GM08714 (cell line): ENCODE data around the gene ABCA4.

Experiments
- H3K4me3 ChIP-seq: fragments of 200-500 bp; sonication (Bioruptor generic); 2 replicates; pipeline ENCODE4 v1.5.1; 2014; ENCODE audit warnings: mild to moderate bottlenecking, low read length, inconsistent platforms
- ZNF274 ChIP-seq: IDR thresholded peaks from 2 replicates; pipeline ENCODE4 v1.6.1; 2012; ENCODE audit warnings: mild to moderate bottlenecking, low read depth, low read length

Gene ABCA4

DNA sequence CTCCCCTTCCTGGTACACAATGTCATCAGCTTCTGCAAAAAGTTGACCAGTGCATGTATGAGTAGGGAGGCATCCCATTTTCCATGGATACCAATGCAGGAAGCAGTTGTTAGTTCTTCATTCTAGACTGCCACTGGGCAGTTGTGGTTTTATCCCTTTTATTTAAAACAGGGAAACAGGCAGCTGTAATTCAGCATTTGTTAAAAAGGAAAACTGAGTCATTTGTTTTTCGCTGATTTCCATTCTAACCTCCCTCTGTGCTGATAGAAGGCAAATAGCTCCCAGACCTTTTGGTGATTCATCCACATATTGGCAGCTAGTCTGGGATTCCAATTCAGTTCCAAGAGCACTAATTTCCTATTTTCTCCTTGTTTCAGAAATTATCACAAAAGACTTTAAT lies 21.1 kb upstream of the ABCA4 start:
- no peak for TF ChIP-seq ZNF274
- no peak overlapping the region for H3K4me3 ChIP-seq

DNA sequence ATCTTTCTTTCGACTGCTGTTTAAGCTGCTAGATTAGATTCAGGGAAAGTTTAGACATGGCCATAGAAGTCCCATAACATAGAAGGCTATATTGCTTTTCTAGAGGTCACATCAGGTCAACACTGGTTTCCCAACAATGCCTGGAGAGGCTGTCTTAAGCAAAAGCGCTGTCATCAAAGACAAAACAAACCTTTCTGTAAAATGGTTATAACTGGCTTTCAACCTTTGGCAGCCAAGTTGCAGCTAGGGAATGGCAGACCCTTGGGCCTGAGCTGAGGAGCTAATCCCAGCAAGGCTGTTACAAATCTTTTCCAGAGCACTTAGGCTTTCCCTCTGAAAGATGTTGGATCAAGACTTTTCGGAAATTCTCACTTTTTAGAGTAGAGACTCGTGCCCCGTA lies 11.2 kb upstream of the ABCA4 start:
- TF ChIP-seq ZNF274, result no peak
- no peak overlapping the region for H3K4me3 ChIP-seq

GRCh38 chr1:94130851-94131595 lies 10.1 kb upstream of the ABCA4 start:
- TF ChIP-seq ZNF274, result no peak
- no peak overlapping the region for H3K4me3 ChIP-seq

- no peak for TF ChIP-seq ZNF274
- H3K4me3 ChIP-seq, result no peak overlapping the region
These were observed 5.7 kb upstream of the ABCA4 start for GRCh38 chr1:94126651-94127050.

- TF ChIP-seq ZNF274, result no peak
- no peak overlapping the region for H3K4me3 ChIP-seq
These were observed 4.9 kb upstream of the ABCA4 start for GRCh38 chr1:94125551-94126514.

DNA sequence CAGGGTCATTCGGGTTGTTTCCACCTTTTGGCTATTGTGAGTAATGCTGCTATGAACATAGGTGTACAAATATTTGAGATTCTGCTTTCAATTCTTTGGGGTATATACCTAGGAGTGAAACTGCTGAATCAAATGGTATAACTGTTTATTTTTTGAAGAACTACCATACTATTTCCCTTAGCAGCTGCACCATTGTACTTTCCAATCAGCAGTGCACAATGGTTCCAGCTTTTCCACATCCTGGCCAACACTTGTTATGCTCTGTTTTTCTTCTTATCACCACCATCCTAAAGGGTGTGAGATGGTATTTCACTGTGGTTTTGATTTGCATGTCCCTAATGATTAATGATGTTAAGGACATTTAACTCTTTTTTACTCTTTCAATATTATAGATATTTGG lies 3.6 kb upstream of the ABCA4 start:
- no peak for TF ChIP-seq ZNF274
- no peak overlapping the region for H3K4me3 ChIP-seq

DNA sequence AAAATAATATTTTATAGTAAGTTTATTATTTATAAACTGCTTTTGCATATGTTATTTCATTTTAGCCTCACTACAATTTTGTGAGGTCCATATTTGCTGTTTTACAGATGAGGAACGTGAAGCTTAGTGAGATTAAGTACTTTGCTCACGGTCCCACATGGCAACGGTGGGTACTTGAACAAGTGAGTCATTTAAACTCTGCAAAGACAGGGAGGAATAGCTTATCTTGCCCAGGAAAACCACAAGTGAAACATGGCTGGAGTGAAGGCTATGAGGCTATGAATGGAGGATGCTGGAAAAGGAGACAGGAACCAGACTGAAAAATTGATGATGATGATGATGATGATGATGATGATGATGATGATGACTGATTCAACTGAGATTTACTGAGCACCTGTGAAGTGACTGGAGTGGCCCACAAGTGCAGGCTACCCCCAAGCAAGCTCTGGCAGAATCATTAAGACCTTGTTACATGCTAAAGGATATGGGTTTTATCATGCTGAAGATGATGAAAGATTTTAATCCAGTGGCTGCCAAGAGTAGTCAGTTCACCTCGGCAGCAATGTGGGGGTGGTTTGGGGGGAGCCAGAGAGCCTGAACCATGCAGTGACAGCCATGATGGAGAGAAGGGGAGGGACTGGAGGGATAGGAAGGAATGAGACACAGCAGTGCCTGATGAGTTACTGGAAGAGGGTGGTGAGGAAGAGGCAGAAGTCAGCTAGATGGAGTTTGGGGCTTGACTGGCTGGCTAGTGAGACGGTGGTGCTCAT lies 1.4 kb upstream of the ABCA4 start:
- no peak overlapping the region for H3K4me3 ChIP-seq
- no peak for TF ChIP-seq ZNF274

GRCh38 chr1:94121411-94121821 lies 468 bp upstream of the ABCA4 start:
- no peak for TF ChIP-seq ZNF274
- no peak overlapping the region for H3K4me3 ChIP-seq

- no peak overlapping the region for H3K4me3 ChIP-seq
- no peak for TF ChIP-seq ZNF274
These were observed 412 bp downstream of the ABCA4 start for GRCh38 chr1:94120570-94120901.

DNA sequence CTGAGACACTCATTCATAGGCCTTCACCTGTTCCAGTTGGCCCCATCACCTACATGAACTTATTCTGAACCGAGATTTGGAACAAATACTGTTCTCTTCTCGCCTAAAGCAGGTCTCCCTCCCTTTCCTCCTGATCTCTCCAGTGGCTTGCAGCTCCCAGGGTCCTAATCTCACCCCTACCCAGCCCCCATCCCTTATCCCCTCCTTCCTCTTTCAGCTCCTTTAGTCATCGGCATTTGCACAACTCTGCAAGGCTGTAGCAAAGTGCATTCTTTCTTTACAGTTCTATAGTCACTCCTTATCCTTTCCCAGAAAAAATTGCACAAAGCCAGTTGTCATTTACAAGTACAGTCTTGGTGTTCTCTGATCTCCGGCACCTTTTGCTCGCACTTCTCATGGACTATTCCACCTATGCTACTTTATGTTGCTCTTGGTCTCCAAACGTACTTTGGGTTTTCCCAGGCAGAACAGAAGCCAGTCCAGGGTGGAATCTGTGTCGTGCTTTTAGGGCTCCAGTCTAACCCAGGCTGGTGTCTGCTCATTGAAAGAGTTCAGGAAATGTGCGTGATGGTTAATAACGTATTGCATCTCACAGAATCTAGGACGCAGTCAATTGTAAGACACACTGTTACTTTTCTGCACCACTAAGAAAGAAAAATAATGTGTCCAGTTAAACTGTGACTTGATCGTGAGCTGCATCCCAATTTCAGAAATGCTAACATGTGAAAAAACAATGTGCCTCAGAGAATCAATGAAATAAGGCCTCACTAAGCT lies 965 bp downstream of the ABCA4 start:
- H3K4me3 ChIP-seq, result no peak overlapping the region
- no peak for TF ChIP-seq ZNF274

GRCh38 chr1:94119306-94119705 lies 1.6 kb downstream of the ABCA4 start:
- no peak overlapping the region for H3K4me3 ChIP-seq
- no peak for TF ChIP-seq ZNF274

GRCh38 chr1:94118471-94118870 lies 2.5 kb downstream of the ABCA4 start:
- no peak overlapping the region for H3K4me3 ChIP-seq
- TF ChIP-seq ZNF274, result no peak

DNA sequence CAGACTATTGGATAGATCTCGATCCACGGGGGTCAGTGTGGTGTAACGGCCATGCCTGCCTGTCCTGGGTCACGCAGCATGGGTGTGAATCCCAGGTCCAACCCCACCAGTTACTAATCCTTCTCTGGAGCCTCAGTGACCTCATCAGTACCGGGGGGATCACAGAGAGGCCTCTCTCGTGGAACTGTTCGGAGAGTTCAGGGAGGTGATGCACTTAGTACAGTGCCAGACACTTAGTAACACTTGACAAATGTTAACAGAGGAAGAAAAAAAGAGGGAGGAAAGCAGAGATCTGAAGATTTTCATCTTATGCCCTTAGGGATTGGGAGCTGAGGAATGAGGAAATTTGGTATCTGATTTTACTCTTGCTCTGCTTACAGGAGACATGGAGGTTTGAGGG lies 2.9 kb downstream of the ABCA4 start:
- no peak overlapping the region for H3K4me3 ChIP-seq
- TF ChIP-seq ZNF274, result no peak
